Endothelial cell of umbilical vein (primary cell): ENCODE measurements around the gene FAM78A. TPM values are rescaled to one million over a fixed set of nuclear protein-coding genes. Genes with fewer than 3 reads are reported as not detected.

Experiments used
- BruUV-seq: library from RNA; stranded (reverse); fragments of 400-500 nt; replicated peaks from 2 replicates; lab custom pipeline; 2021; lab: Mats Ljungman, UMichigan
- CTCF ChIA-PET: fragments of 300-600, 350-600 bp; sonication (Branson Sonifier 250); formaldehyde crosslinking; loops from one replicate; lab custom pipeline; 2021; ENCODE audit warnings: antibody characterized with exemption, inconsistent platforms; lab: Charles Lee
- POLR2A ChIA-PET: fragments of 300-600, 350-600 bp; sonication (Branson Sonifier 250); formaldehyde crosslinking; loops from one replicate; lab custom pipeline; 2021; ENCODE audit warnings: antibody characterized with exemption, inconsistent platforms; lab: Charles Lee
- DNase-seq: peaks from one replicate; pipeline ENCODE4 v3.0.0-alpha.2; 2011; ENCODE audit warnings: low read depth, low spot score
- FAIRE-seq: peaks from 2 replicates; lab custom pipeline; 2011; peaks lifted over from hg19 to GRCh38; lab: Jason Lieb, UNC
- H2AFZ ChIP-seq: 2 replicates; pipeline ENCODE4 v1.6.0; 2012; ENCODE audit warnings: low read depth, low read length, control low read depth, inconsistent platforms
- H3K27ac ChIP-seq: 2 replicates; pipeline ENCODE4 v1.5.1; 2011; ENCODE audit warnings: low read depth, mild to moderate bottlenecking, control low read depth, low read length, moderate library complexity; ENCODE audit not compliant: insufficient read depth
- H3K27me3 ChIP-seq, 2 experiments: 2 replicates each; pipeline versions ENCODE4 v1.6.0 to v1.6.1; 2011; ENCODE audit warnings: low read length in 2 of 2, mixed read lengths in 1 of 2; ENCODE audit not compliant: control insufficient read depth in 2 of 2, insufficient read depth in 2 of 2
- H3K36me3 ChIP-seq, 2 experiments: 2 replicates in 1 of 2; 3 replicates in 1 of 2; pipeline ENCODE4 v1.5.1; 2011; ENCODE audit warnings: low read length in 2 of 2, mild to moderate bottlenecking in 1 of 2, moderate library complexity in 1 of 2; ENCODE audit not compliant: control insufficient read depth in 2 of 2, insufficient read depth in 2 of 2; ENCODE audit errors: extremely low read depth in 1 of 2
- H3K4me1 ChIP-seq: 3 replicates; pipeline ENCODE4 v1.5.1; 2011; ENCODE audit warnings: mild to moderate bottlenecking, low read length; ENCODE audit not compliant: control insufficient read depth, insufficient read depth; ENCODE audit errors: extremely low read depth
- H3K4me2 ChIP-seq: 2 replicates; pipeline ENCODE4 v1.6.1; 2011; ENCODE audit warnings: low read length, control low read depth, mixed read lengths; ENCODE audit not compliant: insufficient read depth
- H3K4me3 ChIP-seq, 3 experiments: fragments of 200-600 bp in 1 of 3; sonication (generic), shearing (Covaris generic) in 1 of 3; replicated peaks in 1 of 3; 2 replicates each; pipeline ENCODE4 v1.5.1; 2011 to 2016; ENCODE audit warnings: control low read depth in 3 of 3, low read length in 3 of 3, mild to moderate bottlenecking in 2 of 3, inconsistent platforms in 1 of 3, low read depth in 1 of 3, moderate library complexity in 1 of 3; ENCODE audit not compliant: insufficient read depth in 1 of 3
- H3K79me2 ChIP-seq: 2 replicates; pipeline ENCODE4 v1.6.0; 2012; ENCODE audit warnings: low read length, inconsistent platforms; ENCODE audit not compliant: control insufficient read depth, insufficient read depth
- H3K9ac ChIP-seq: replicated peaks from 2 replicates; pipeline ENCODE3; 2011; ENCODE audit warnings: low read length, control low read depth; ENCODE audit not compliant: insufficient read depth; ENCODE audit errors: extremely low read depth
- H3K9me1 ChIP-seq: replicated peaks from 3 replicates; pipeline ENCODE4 v1.6.0; 2011; ENCODE audit warnings: mild to moderate bottlenecking, low read length; ENCODE audit not compliant: control insufficient read depth, insufficient read depth; ENCODE audit errors: extremely low read depth
- H3K9me3 ChIP-seq: replicated peaks from 2 replicates; pipeline ENCODE4 v1.5.1; 2012; ENCODE audit warnings: low read length, inconsistent platforms; ENCODE audit not compliant: control insufficient read depth, insufficient read depth
- H4K20me1 ChIP-seq: replicated peaks from 2 replicates; pipeline ENCODE3; 2011; ENCODE audit warnings: mild to moderate bottlenecking, low read length; ENCODE audit not compliant: control insufficient read depth, insufficient read depth; ENCODE audit errors: extremely low read depth
- EZH2 ChIP-seq: IDR thresholded peaks from 2 replicates; pipeline ENCODE4 v1.6.1; 2012; ENCODE audit warnings: borderline replicate concordance, low read depth, mild to moderate bottlenecking, moderate library complexity, low read length, inconsistent platforms; ENCODE audit not compliant: severe bottlenecking
- GATA2 ChIP-seq: IDR thresholded peaks from 2 replicates; pipeline ENCODE4 v1.7.0; 2011; ENCODE audit warnings: low read depth, mild to moderate bottlenecking, moderate library complexity, mixed read lengths, low read length; ENCODE audit not compliant: insufficient read length, insufficient read depth
- JUN ChIP-seq: IDR thresholded peaks from 2 replicates; pipeline ENCODE4 v1.6.1; 2011; ENCODE audit warnings: borderline replicate concordance, low read depth; ENCODE audit not compliant: insufficient read length, insufficient read depth
- MAX ChIP-seq: IDR thresholded peaks from 2 replicates; pipeline ENCODE4 v1.6.1; 2011; ENCODE audit not compliant: insufficient read depth, insufficient read length
- MYC ChIP-seq: IDR thresholded peaks from one replicate; pipeline ENCODE4 v1.6.1; 2011; ENCODE audit warnings: mild to moderate bottlenecking, low read depth, low read length
- POLR2A ChIP-seq: IDR thresholded peaks from 2 replicates; pipeline ENCODE4 v1.6.1; 2012; ENCODE audit warnings: low read depth, mild to moderate bottlenecking, control low read depth, low read length
- POLR2AphosphoS5 ChIP-seq: IDR thresholded peaks from 2 replicates; pipeline ENCODE4 v1.6.1; 2012; ENCODE audit warnings: low read depth, mild to moderate bottlenecking, control low read depth, low read length, moderate library complexity; ENCODE audit not compliant: insufficient read depth
- dilution Hi-C: fragments of 300-500 bp; cut with MboI; formaldehyde crosslinking; loops from one replicate; pipeline ENCODE4 v1.15.0; 2019; ENCODE audit warnings: low sequenced_read_pairs; ENCODE audit not compliant: extremely low pct_ligation_motif_present
- intact Hi-C: fragments of 100-400 bp; cut with micrococcal nuclease; formaldehyde crosslinking; loops from one replicate; pipeline ENCODE4 v1.10.0; 2022
- polyA plus RNA-seq, 4 experiments: library from polyadenylated mRNA; depleted of rRNA in 3 of 4; stranded (reverse) in 3 of 4; unstranded in 1 of 4; fragments of >200 nt; gene quantifications; 2 replicates each; pipeline versions ENCODE4 v1.2.1 to v1.2.3, GENCODE V29; 2011 to 2012; ENCODE audit warnings: missing spikeins in 1 of 4
- total RNA-seq: library from RNA; stranded (reverse); gene quantifications from 2 replicates; pipeline ENCODE4 v1.2.3, GENCODE V29; 2021
- TF ChIP-seq, protein P1 (sequence below), 2 donors: IDR thresholded peaks; 1 replicate in 1 of 2; 2 replicates in 1 of 2; pipeline ENCODE4 v1.5.1; 2011; ENCODE audit warnings: low read length in 2 of 2, mild to moderate bottlenecking in 2 of 2, moderate library complexity in 2 of 2, control low read depth in 1 of 2, inconsistent platforms in 1 of 2, low read depth in 1 of 2; ENCODE audit not compliant: insufficient read depth in 1 of 2; ENCODE audit errors: extremely low read depth in 1 of 2

FAM78A gene
- total and polyA plus RNA-seq, 2 donors (not counting 3 experiments of a cell fraction or from before 2014, with no cell fraction given), result 34.0 to 37.4 TPM

- H3K27me3 ChIP-seq, result no peaks in the 10 kb centered on the region
- POLR2A ChIA-PET, result no interaction called here
- H3K9me3 ChIP-seq, result no peaks in the 10 kb centered on the region
- no peak overlapping the region for H3K27ac ChIP-seq
- no peak for FAIRE-seq
- no peaks in the 10 kb centered on the region for H3K9me1 ChIP-seq
- no peak overlapping the region for H2AFZ ChIP-seq
- no peak for DNase-seq
- H3K4me2 ChIP-seq, result no peak overlapping the region
- no peaks in the 10 kb centered on the region for H3K79me2 ChIP-seq
- BruUV-seq, result no TSS peak
- H3K36me3 ChIP-seq, result no peaks in the 10 kb centered on the region
- no peak overlapping the region for H3K9ac ChIP-seq
- intact Hi-C loops (no loop called here), dilution Hi-C loops (no loop called here)
- no peaks in the 10 kb centered on the region for H3K4me1 ChIP-seq
- H4K20me1 ChIP-seq, result no peaks in the 10 kb centered on the region
- H3K4me3 ChIP-seq, result no peak overlapping the region
- CTCF ChIA-PET, result interaction anchor here (0.7 to 1.3 kb wide), 3 partner anchors 8 to 11 kb away, joined by 3 to 5 read pairs (median 4); partner anchors contain the start of gene PLPP7
- TF ChIP-seq EZH2 (no peak), MAX (no peak), MYC (no peak), GATA2 (no peak), POLR2AphosphoS5 (no peak), JUN (no peak), POLR2A (no peak)
- TF ChIP-seq, protein P1, sequence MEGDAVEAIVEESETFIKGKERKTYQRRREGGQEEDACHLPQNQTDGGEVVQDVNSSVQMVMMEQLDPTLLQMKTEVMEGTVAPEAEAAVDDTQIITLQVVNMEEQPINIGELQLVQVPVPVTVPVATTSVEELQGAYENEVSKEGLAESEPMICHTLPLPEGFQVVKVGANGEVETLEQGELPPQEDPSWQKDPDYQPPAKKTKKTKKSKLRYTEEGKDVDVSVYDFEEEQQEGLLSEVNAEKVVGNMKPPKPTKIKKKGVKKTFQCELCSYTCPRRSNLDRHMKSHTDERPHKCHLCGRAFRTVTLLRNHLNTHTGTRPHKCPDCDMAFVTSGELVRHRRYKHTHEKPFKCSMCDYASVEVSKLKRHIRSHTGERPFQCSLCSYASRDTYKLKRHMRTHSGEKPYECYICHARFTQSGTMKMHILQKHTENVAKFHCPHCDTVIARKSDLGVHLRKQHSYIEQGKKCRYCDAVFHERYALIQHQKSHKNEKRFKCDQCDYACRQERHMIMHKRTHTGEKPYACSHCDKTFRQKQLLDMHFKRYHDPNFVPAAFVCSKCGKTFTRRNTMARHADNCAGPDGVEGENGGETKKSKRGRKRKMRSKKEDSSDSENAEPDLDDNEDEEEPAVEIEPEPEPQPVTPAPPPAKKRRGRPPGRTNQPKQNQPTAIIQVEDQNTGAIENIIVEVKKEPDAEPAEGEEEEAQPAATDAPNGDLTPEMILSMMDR (IDR thresholded peaks at IDR 0.05; ENCODE audit: extremely low read depth in 1 of 2, insufficient read depth in 1 of 2, low read depth in 1 of 2, low read length in 2 of 2), result no peak
Observed at GRCh38 chr9:131300444-131300843, 24.1 kb upstream of the FAM78A start.
